Stimulated activated naive B cell treated with anti-CD40 and anti-IgM and Interleukin-4, amounts not matched to agents 10 μg/mL and 1 μg/mL and 100 μg/mL, for 72 hours (primary cell): ENCODE data around the gene EVI2A.
A peak's percentile ranks its signal among the peaks of the same experiment; 100 is the strongest.
"Not testable (repeated sequence)": the region's sequence is repeated elsewhere in the genome, so short reads cannot be mapped to it uniquely, and the experiment has no call there.

Experiments
- ATAC-seq, 2 donors: fragments of 150-1000 bp; cut with Tn5 transposase; replicated peaks; 2 replicates each; pipeline ENCODE4 v1.10.0; 2021; ENCODE audit warnings: moderate library complexity in 1 of 2
- DNase-seq: peaks from one replicate; pipeline ENCODE4 v3.0.0; 2021
- H3K27ac Mint-ChIP-seq: one replicate; pipeline ENCODE4 v1.8.0; 2022; ENCODE audit warnings: mild to moderate bottlenecking, mixed read lengths
- H3K27me3 Mint-ChIP-seq, 2 donors: one replicate each; pipeline ENCODE4 v1.8.0; 2022; ENCODE audit warnings: mixed read lengths in 2 of 2
- H3K36me3 Mint-ChIP-seq, 2 donors: one replicate each; pipeline ENCODE4 v1.8.0; 2022; ENCODE audit warnings: mixed read lengths in 2 of 2, mild to moderate bottlenecking in 1 of 2
- H3K4me1 Mint-ChIP-seq, 2 donors: one replicate each; pipeline ENCODE4 v1.8.0; 2022; ENCODE audit warnings: mixed read lengths in 2 of 2, mild to moderate bottlenecking in 1 of 2
- H3K4me3 Mint-ChIP-seq, 2 donors: one replicate each; pipeline ENCODE4 v1.8.0; 2022; ENCODE audit warnings: mild to moderate bottlenecking in 2 of 2, mixed read lengths in 2 of 2, moderate library complexity in 1 of 2
- H3K9me3 Mint-ChIP-seq, 2 donors: one replicate each; pipeline ENCODE4 v1.8.0; 2022; ENCODE audit warnings: mixed read lengths in 2 of 2, mild to moderate bottlenecking in 1 of 2

The EVI2A gene

GRCh38 chr17:31321481-31321880 is at the start of gene EVI2A:
Gene EVI2A (minus strand): TSS chr17:31321622. CDS start chr17:31319013, 2,609 bp downstream.
- Mint-ChIP-seq H3K4me1 (peaks cover 14 to 29% of the 10 kb centered on the region in 2 donors), H3K27ac (peak within 1 kb of the TSS; percentile 96), H3K36me3 (peaks cover 19 to 23% of the 10 kb centered on the region in 2 donors), H3K4me3 (peak within 1 kb of the TSS; percentile 78 to 82), H3K27me3 (no peaks in the 10 kb centered on the region), H3K9me3 (no peaks in the 10 kb centered on the region)
- peak; percentile 84 to 87 for ATAC-seq
- DNase-seq, result peak; percentile 71

- H3K4me3 Mint-ChIP-seq, result no peak overlapping the region
- H3K9me3 Mint-ChIP-seq, result no peaks in the 10 kb centered on the region
- no peak for ATAC-seq
- no peaks in the 10 kb centered on the region for H3K27me3 Mint-ChIP-seq
- H3K4me1 Mint-ChIP-seq, result peaks cover 14 to 34% of the 10 kb centered on the region in 2 donors
- peaks cover 8 to 12% of the 10 kb centered on the region in 2 donors for H3K36me3 Mint-ChIP-seq
- no peak for DNase-seq
- H3K27ac Mint-ChIP-seq, result no peak overlapping the region
Measured at GRCh38 chr17:31369266-31369665, 47.8 kb upstream of the EVI2A start.

- no peaks in the 10 kb centered on the region for H3K9me3 Mint-ChIP-seq
- H3K36me3 Mint-ChIP-seq, result peaks cover 18 to 22% of the 10 kb centered on the region in 2 donors
- H3K4me3 Mint-ChIP-seq, result no peak overlapping the region
- H3K4me1 Mint-ChIP-seq, result peaks cover 5 to 12% of the 10 kb centered on the region in 2 donors
- H3K27me3 Mint-ChIP-seq, result no peaks in the 10 kb centered on the region
- no peak overlapping the region for H3K27ac Mint-ChIP-seq
- no peak for DNase-seq
- no peak for ATAC-seq
Measured at GRCh38 chr17:31366088-31366487, 44.7 kb upstream of the EVI2A start.

DNA sequence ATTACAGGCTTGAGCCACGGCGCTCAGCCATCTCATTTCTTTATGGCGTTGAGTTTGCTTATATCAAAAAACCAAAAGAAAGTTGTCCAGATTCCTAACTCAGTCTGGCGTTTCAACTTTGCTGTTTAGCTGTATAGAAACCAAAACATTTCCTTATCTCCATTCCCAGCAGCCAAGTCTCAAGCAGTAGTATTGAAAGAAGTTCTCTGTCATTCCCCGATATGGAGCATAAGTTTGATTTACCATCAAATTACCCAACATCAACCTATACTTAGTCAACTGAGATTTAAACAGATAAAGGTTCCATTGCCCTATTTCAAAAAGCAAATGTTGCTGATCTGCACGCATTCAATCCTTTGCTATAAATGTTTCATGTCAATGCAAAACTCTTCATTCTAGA is 42.6 kb upstream of the EVI2A start:
- DNase-seq (no peak), ATAC-seq (no peak)
- Mint-ChIP-seq H3K36me3 (peaks cover 29 to 38% of the 10 kb centered on the region in 2 donors), H3K4me3 (no peak overlapping the region), H3K9me3 (no peaks in the 10 kb centered on the region), H3K27me3 (no peaks in the 10 kb centered on the region), H3K4me1 (no peaks in the 10 kb centered on the region), H3K27ac (no peak overlapping the region)

DNA sequence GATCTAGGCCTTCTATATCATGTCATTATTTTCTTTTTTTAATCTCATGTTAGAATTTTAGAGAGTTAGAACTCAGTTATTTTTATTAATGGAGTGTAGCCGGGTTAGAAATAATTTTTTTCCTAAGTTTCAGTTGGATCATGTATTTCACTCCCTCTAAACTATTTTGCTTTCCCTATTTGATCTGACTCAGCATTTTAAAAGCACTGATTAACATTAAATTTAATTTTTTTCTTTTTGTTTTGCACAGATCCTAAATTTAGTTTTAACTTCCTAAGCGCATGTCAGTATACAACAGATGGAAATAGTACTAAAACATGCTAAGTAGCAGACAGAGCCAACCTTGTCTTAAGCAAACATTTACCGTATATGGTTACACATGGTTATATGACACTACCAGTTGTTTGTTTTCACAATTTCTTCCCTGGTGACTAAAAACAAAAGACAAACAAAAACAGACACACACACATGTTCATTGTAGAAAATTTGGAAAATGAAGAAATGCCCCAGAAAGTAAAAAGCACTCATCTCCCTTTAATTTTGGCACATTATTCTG is 36.5 kb upstream of the EVI2A start:
- DNase-seq (no peak), ATAC-seq (no peak)
- Mint-ChIP-seq H3K4me1 (no peaks in the 10 kb centered on the region), H3K27ac (no peak overlapping the region), H3K36me3 (peaks cover 32 to 49% of the 10 kb centered on the region in 2 donors), H3K9me3 (no peaks in the 10 kb centered on the region), H3K4me3 (no peak overlapping the region), H3K27me3 (no peaks in the 10 kb centered on the region)

DNA sequence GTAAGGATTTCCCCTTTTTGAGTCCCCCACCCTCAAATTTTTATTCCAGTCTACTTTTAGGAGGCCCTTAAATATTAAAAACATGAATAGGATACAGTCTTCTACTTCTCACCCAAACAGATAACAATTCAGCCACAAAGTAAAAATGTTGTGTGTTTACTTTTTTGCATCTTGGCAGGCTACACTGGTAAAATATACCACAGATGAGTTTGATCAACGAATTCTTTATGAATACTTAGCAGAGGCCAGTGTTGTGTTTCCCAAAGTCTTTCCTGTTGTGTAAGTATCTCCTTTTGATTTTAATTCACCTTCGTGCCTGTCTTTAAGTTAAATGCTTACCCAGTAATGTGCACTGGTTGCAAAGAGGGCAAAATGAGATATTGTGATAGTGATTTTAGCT is 35.7 kb upstream of the EVI2A start:
- Mint-ChIP-seq H3K27ac (no peak overlapping the region), H3K9me3 (no peaks in the 10 kb centered on the region), H3K4me3 (no peak overlapping the region), H3K36me3 (peaks cover 32 to 46% of the 10 kb centered on the region in 2 donors), H3K27me3 (no peaks in the 10 kb centered on the region), H3K4me1 (no peaks in the 10 kb centered on the region)
- ATAC-seq (no peak), DNase-seq (no peak)

DNA sequence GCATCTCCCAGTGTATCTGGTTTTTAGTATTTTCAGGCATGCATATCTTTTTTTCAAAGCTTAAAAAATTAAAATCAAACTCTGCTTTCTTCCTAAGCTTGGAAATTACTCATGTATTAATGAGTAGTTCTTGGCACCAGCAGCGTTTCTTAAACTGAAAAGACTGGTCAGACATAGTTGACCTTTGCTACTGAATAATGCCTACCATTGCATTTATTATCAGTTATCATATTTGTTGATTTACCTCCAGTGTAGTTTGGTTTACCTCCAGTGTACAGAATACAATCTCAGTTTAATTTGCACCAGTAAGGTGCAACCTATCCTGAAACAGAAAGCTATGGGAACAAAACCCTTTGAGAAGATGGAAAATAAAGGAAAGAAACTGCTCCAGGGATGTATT is 34.5 kb upstream of the EVI2A start:
- Mint-ChIP-seq H3K36me3 (peaks cover 29 to 46% of the 10 kb centered on the region in 2 donors), H3K9me3 (no peaks in the 10 kb centered on the region), H3K4me3 (no peak overlapping the region), H3K27me3 (no peaks in the 10 kb centered on the region), H3K4me1 (no peaks in the 10 kb centered on the region), H3K27ac (no peak overlapping the region)
- no peak for ATAC-seq
- DNase-seq, result no peak

GRCh38 chr17:31349454-31349853 is 28.0 kb upstream of the EVI2A start:
- H3K4me1 Mint-ChIP-seq, result no peaks in the 10 kb centered on the region
- no peaks in the 10 kb centered on the region for H3K27me3 Mint-ChIP-seq
- no peaks in the 10 kb centered on the region for H3K9me3 Mint-ChIP-seq
- DNase-seq, result no peak
- no peak for ATAC-seq
- no peak overlapping the region for H3K27ac Mint-ChIP-seq
- H3K36me3 Mint-ChIP-seq, result peaks cover 16 to 28% of the 10 kb centered on the region in 2 donors
- H3K4me3 Mint-ChIP-seq, result no peak overlapping the region

DNA sequence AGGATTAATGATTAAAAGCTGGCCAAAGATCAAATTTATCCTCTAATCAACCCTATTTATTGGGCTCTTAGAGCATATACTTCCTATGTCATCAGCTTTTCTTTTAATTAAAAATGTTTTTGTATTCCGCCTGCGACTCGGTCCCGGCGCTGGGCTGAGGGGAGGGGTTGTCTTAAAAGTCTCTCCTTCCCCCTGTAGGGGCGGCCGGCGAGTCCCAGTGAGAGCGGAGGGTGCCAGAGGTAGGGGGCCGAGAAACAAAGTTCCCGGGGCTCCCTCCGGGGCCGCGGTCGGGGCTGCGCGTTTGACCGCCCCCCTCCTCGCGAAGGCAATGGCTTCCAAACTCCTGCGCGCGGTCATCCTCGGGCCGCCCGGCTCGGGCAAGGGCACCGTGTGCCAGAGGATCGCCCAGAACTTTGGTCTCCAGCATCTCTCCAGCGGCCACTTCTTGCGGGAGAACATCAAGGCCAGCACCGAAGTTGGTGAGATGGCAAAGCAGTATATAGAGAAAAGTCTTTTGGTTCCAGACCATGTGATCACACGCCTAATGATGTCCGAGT is 23.8 kb upstream of the EVI2A start:
- not testable (repeated sequence) for H3K27ac Mint-ChIP-seq, DNase-seq, H3K4me1 Mint-ChIP-seq, ATAC-seq, H3K9me3 Mint-ChIP-seq, H3K27me3 Mint-ChIP-seq, H3K4me3 Mint-ChIP-seq
- peaks cover 9 to 24% of the 10 kb centered on the region in 2 donors for H3K36me3 Mint-ChIP-seq

DNA sequence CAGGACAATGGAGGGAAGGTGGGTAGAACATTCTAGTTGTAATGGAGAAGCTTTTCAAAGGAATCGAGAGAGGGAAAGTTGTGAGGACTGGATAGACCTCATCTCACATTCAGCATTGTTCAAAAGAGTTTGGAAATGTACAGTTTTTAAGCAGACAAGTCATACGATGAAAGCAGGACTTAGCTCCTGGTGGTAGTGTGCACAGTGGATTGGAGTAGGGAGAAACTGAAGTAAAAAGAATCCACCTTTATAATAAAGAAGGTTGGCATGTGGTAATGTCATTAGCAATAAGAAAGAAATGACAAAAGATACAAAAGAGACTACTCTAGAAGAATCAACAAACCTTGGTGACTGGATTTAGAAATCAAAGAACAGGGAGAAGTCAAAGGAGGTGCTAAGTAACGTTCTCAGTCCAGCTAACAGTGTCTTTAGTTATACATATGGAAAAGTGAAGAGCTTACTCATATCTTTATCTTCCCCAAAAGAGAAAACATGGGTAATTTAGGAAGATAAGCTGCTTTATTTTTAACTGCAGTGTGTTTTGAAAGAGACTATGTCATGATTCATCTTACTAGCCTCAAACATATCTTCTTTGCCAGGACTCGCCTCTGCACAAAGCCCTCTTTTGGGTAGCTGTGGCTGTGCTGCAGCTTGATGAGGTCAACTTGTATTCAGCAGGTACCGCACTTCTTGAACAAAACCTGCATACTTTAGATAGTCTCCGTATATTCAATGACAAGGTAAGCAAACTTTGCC is 18.7 kb upstream of the EVI2A start:
- H3K4me3 Mint-ChIP-seq, result no peak overlapping the region
- H3K36me3 Mint-ChIP-seq, result peaks cover 9 to 20% of the 10 kb centered on the region in 2 donors
- no peak overlapping the region for H3K27ac Mint-ChIP-seq
- no peaks in the 10 kb centered on the region for H3K4me1 Mint-ChIP-seq
- H3K27me3 Mint-ChIP-seq, result no peaks in the 10 kb centered on the region
- DNase-seq, result no peak
- no peak for ATAC-seq
- H3K9me3 Mint-ChIP-seq, result no peaks in the 10 kb centered on the region

DNA sequence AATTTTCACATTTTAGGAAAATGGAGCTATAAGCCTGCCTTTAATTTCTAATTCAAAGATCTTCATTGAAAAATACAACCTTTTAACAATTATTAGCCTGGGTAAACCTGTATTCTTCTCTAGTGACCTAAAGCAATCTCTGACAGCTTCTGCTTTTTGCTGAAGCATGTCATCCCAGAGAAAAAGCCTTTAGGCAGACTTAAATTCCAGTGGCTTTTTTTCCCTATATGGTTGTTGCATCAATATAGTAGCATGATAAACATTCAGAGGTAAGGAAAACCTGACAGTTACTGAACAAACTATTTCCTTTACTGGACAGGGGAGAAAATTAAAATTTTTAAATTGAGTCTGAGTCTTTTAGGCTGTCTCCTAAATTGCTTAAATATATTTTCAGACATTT is 7.8 kb upstream of the EVI2A start:
- Mint-ChIP-seq H3K4me3 (no peak overlapping the region), H3K4me1 (peaks cover 7 to 8% of the 10 kb centered on the region in 2 donors), H3K9me3 (no peaks in the 10 kb centered on the region), H3K27me3 (no peaks in the 10 kb centered on the region), H3K27ac (no peak overlapping the region), H3K36me3 (peaks cover 18 to 25% of the 10 kb centered on the region in 2 donors)
- no peak for ATAC-seq
- DNase-seq, result no peak

DNA sequence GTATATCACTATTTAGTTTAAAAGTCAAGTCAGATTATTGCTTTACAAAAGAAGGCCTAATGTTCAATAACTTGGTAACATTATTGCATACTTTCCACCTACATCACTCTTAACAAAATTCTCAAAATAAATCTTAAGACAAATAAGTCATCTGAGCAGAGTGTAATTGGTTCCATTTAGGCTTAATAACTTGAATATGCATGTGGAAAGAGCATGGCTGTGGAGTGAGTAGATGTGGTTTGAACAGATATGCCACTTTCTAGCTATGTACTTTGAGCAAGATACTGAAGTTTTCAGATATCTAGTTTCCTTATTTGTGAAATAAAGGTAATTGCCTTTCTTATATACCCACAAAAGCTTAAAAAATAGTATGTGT is 6.7 kb upstream of the EVI2A start:
- Mint-ChIP-seq H3K36me3 (peaks cover 18 to 25% of the 10 kb centered on the region in 2 donors), H3K4me3 (no peak overlapping the region)
- no peak for ATAC-seq

GRCh38 chr17:31327534-31328159 is 6.2 kb upstream of the EVI2A start:
- H3K27me3 Mint-ChIP-seq, result no peaks in the 10 kb centered on the region
- H3K4me3 Mint-ChIP-seq, result no peak overlapping the region
- peaks cover 10 to 15% of the 10 kb centered on the region in 2 donors for H3K4me1 Mint-ChIP-seq
- ATAC-seq, result no peak
- H3K9me3 Mint-ChIP-seq, result no peaks in the 10 kb centered on the region
- no peak overlapping the region for H3K27ac Mint-ChIP-seq
- peaks cover 18 to 25% of the 10 kb centered on the region in 2 donors for H3K36me3 Mint-ChIP-seq
- DNase-seq, result no peak

More for the DNA sequence above, 6.7 kb upstream of the EVI2A start:
- Mint-ChIP-seq H3K4me1 (peaks cover 10 to 15% of the 10 kb centered on the region in 2 donors), H3K27me3 (no peaks in the 10 kb centered on the region), H3K9me3 (no peaks in the 10 kb centered on the region), H3K27ac (no peak overlapping the region)
- no peak for DNase-seq

GRCh38 chr17:31323551-31323950 is 2.1 kb upstream of the EVI2A start:
- no peaks in the 10 kb centered on the region for H3K9me3 Mint-ChIP-seq
- peak overlapping the region; percentile 2 for H3K27ac Mint-ChIP-seq
- H3K27me3 Mint-ChIP-seq, result no peaks in the 10 kb centered on the region
- H3K4me3 Mint-ChIP-seq, result no peak overlapping the region
- DNase-seq, result no peak
- H3K36me3 Mint-ChIP-seq, result peaks cover 19 to 20% of the 10 kb centered on the region in 2 donors
- H3K4me1 Mint-ChIP-seq, result peaks cover 12 to 26% of the 10 kb centered on the region in 2 donors
- ATAC-seq, result no peak
